Stimulated activated CD8-positive, alpha-beta memory T cell treated with anti-CD3 and anti-CD28 coated beads, Interleukin-15, amount 100 ng/mL, for 4 hours (primary cell): Measurements from ENCODE around the gene ICE1.

Source experiments
- DNase-seq, 2 donors: peaks; one replicate each; pipeline ENCODE4 v3.0.0-alpha.2; 2020; ENCODE audit warnings: low read depth in 2 of 2

ICE1 gene

DNA sequence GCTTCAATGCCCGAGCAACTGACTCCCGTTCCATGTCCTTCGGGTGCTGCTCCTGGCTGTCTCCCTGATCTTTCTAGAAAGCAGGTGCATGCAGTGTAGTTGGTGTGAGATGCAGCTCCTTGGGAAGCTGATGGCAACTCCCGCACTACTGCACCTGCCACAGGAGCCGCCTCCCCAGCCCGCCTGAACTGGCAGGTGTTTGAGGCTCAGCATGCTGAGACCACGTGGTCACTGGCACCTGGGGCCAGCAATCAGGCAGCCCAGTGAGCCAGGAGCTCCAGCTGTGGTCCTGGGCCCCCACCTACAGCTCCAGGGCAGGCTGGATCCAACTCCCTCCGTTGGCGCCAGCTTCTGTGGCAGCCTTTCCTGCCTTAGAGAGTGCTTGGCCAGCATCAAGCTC is 111.5 kb downstream of the ICE1 start:
- DNase-seq, result no peak

DNA sequence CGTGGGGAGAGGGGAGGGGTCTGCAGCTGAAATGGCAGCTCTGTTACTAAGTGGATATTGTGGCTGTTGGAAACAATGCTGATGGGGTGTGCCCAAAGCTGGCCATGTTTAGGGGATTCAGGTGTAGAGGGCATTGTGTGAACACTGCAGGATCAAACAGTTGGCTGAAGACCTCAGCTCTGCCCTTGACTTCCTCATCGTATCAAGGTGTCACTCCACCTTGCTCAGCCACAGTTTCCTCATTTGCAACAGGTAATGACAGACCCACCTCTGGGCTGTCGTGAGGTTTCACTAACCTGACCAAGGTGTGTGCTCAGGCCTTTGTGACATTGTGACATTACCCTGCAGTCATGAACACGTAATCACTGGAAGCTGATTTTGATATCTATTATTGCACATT is 111.9 kb downstream of the ICE1 start:
- no peak for DNase-seq

DNA sequence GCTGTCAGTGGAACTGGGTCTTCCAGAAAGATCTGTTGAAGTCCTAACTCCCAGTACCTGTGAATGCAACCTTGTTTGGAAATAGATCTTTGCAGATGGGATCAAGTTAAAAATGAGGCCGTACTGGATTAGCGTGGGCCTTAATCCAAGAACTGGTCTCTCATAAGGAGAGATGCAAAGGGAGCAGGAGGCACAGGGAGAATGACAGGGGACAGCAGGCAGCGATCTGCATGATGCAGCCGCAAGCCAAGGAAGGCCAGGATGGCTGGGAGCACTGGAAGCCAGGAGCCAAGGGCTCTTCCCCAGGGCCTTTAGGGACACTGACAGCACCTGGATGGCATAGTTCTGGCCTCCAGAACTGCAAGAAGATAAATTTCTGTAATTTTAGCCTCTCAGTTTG is 114.4 kb downstream of the ICE1 start:
- DNase-seq, result no peak

DNA sequence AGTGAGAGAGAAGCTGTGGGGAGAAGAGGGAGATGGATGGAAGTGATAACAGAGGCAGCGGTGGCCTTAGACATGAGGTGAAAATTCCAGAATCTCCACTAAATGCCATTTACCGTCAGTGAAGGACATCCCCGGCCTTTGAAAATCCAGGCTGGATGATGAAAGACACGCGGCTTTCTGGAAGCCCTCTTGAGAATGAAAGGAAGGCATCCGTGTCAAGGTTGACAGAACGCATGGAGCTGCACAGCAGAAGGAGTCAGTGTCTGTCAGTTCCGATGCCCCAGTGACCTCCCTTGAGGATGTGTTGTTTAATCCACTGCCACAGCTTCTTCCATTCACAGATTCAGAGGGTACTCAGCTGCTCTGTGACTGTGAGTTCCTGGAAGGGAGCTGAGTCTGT is 114.9 kb downstream of the ICE1 start:
- no peak for DNase-seq

DNA sequence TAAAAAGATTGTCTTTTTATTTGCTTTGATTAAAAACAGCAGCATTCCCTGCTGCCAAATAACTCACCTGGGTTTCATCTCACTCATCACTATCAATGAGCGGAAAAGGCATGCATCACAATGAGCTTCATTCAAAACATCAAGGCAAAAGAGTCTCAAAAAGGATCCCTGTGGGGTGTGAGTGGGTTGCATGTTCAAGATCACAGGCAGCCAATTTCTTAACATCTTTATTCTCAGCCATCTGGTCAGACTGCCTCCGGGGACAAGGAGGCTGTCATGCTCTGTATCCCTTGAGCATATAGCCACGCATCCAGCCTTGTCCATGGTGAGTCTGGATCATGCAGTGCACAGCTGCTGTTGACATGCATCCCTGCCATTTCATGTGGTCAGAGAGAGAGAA is 117.1 kb downstream of the ICE1 start:
- DNase-seq, result no peak
